HL-60 (cell line): Measurements from ENCODE around the gene AGBL4.

Source experiments
- DNase-seq, 2 experiments: peaks; one replicate each; pipeline ENCODE4 v3.0.0-alpha.2; 2010 to 2020; ENCODE audit warnings: low read depth in 1 of 2, low spot score in 1 of 2
- H3K27ac ChIP-seq: fragments of 250-450 bp; sonication (Bioruptor Pico); replicated peaks from 2 replicates; pipeline ENCODE4 v1.5.1; 2020; ENCODE audit warnings: mild to moderate bottlenecking, moderate library complexity
- H3K27me3 ChIP-seq: fragments of 250-450 bp; sonication (Bioruptor Pico); 2 replicates; pipeline ENCODE4 v1.5.1; 2021; ENCODE audit warnings: mild to moderate bottlenecking, moderate library complexity; ENCODE audit not compliant: insufficient read depth, poor library complexity, severe bottlenecking
- H3K4me3 ChIP-seq: replicated peaks from 2 replicates; pipeline ENCODE4 v1.5.1; 2011; ENCODE audit warnings: mild to moderate bottlenecking, control low read depth, low read length; ENCODE audit not compliant: insufficient read depth
- CTCF ChIP-seq: IDR thresholded peaks from one replicate; pipeline ENCODE4 v1.5.1; 2011; ENCODE audit warnings: low read length, control low read depth, inconsistent platforms; ENCODE audit not compliant: insufficient read depth
- GABPA ChIP-seq: IDR thresholded peaks from 2 replicates; pipeline ENCODE4 v1.6.1; 2012; ENCODE audit warnings: low read depth
- POLR2AphosphoS5 ChIP-seq: IDR thresholded peaks from 2 replicates; pipeline ENCODE4 v1.6.1; 2012; ENCODE audit warnings: low read depth
- REST ChIP-seq: IDR thresholded peaks from 2 replicates; pipeline ENCODE4 v1.6.1; 2012; ENCODE audit warnings: low read depth; ENCODE audit not compliant: insufficient replicate concordance
- SPI1 ChIP-seq: IDR thresholded peaks from 2 replicates; pipeline ENCODE4 v1.6.1; 2012; ENCODE audit warnings: low read depth, mild to moderate bottlenecking, borderline replicate concordance

AGBL4 gene

GRCh38 chr1:49541096-49541752 lies 482.5 kb downstream of the AGBL4 start:
- no peak for TF ChIP-seq CTCF
- TF ChIP-seq REST, result no peak
- TF ChIP-seq SPI1, result no peak
- no peak for TF ChIP-seq POLR2AphosphoS5
- no peak for TF ChIP-seq GABPA

GRCh38 chr1:49527606-49528305 lies 496.0 kb downstream of the AGBL4 start:
- TF ChIP-seq SPI1, result no peak
- TF ChIP-seq GABPA, result no peak
- TF ChIP-seq REST, result no peak
- TF ChIP-seq POLR2AphosphoS5, result no peak
- TF ChIP-seq CTCF, result no peak
- Histone ChIP-seq H3K4me3 (no peak overlapping the region), H3K27ac (no peak overlapping the region), H3K27me3 (no peaks in the 10 kb centered on the region)
- no peak for DNase-seq

More at GRCh38 chr1:49541096-49541752, 482.5 kb downstream of the AGBL4 start:
- Histone ChIP-seq H3K4me3 (no peak overlapping the region), H3K27ac (no peak overlapping the region), H3K27me3 (no peaks in the 10 kb centered on the region)
- no peak for DNase-seq

GRCh38 chr1:49526672-49527071 lies 497.1 kb downstream of the AGBL4 start:
- no peak for DNase-seq
- Histone ChIP-seq H3K27ac (no peak overlapping the region), H3K27me3 (no peaks in the 10 kb centered on the region), H3K4me3 (no peak overlapping the region)
- no peak for TF ChIP-seq SPI1
- no peak for TF ChIP-seq REST
- no peak for TF ChIP-seq POLR2AphosphoS5
- no peak for TF ChIP-seq CTCF
- no peak for TF ChIP-seq GABPA
